AG04450 (cell line): ENCODE measurements around the gene CGB1. TPM values are rescaled to one million over a fixed set of nuclear protein-coding genes. Genes with fewer than 3 reads are reported as not detected.
"Not testable (repeated sequence)": the region's sequence is repeated elsewhere in the genome, so short reads cannot be mapped to it uniquely, and the experiment has no call there.

Source experiments
- CTCF ChIA-PET: fragments of 300-600, 350-600 bp; formaldehyde crosslinking; extraction: SDS; loops from one replicate; lab custom pipeline; 2022; ENCODE audit warnings: antibody characterized with exemption, inconsistent platforms; lab: Charles Lee
- POLR2A ChIA-PET: fragments of 350-600 bp; formaldehyde crosslinking; extraction: SDS; loops from one replicate; lab custom pipeline; 2021; ENCODE audit warnings: antibody characterized with exemption, inconsistent platforms; lab: Yijun Ruan, JAX
- DNase-seq: peaks from one replicate; pipeline ENCODE4 v3.0.0-alpha.2; 2011; ENCODE audit warnings: low read depth, low spot score
- H3K27ac ChIP-seq: one replicate; pipeline ENCODE4 v1.5.1; 2012; ENCODE audit warnings: low read depth, low read length, control low read depth
- H3K27me3 ChIP-seq: one replicate; pipeline ENCODE4 v1.6.0; 2012; ENCODE audit warnings: low read length; ENCODE audit not compliant: control insufficient read depth, insufficient read depth
- H3K4me3 ChIP-seq: 2 replicates; pipeline ENCODE4 v1.5.1; 2011; ENCODE audit warnings: mild to moderate bottlenecking, low read depth, low read length, control low read depth
- H3K9me3 ChIP-seq: 2 replicates; pipeline ENCODE4 v1.5.1; 2012; ENCODE audit warnings: low read length; ENCODE audit not compliant: control insufficient read depth, insufficient read depth
- CTCF ChIP-seq: IDR thresholded peaks from 2 replicates; pipeline ENCODE4 v1.5.1; 2011; ENCODE audit warnings: low read depth, low read length, control low read depth, inconsistent platforms
- polyA minus RNA-seq: library from RNA; depleted of rRNA, polyadenylated mRNA; stranded (reverse); fragments of >200 nt; gene quantifications from 2 replicates; pipeline ENCODE4 v1.2.3, GENCODE V29; 2011; rRNA and poly(A)+ RNA removed
- polyA plus RNA-seq: library from polyadenylated mRNA; depleted of rRNA; stranded (reverse); fragments of >200 nt; gene quantifications from 2 replicates; pipeline ENCODE4 v1.2.3, GENCODE V29; 2011; rRNA removed

Gene CGB1
- polyA plus RNA-seq (not detected in 2 replicates), polyA minus RNA-seq (not detected in 2 replicates)

GRCh38 chr19:49036815-49037214 is at the start of gene CGB1:
Gene CGB1 (minus strand): TSS chr19:49036895. CDS start chr19:49036711, 184 bp downstream.
- H3K27me3 ChIP-seq, H3K9me3 ChIP-seq, H3K4me3 ChIP-seq, CTCF ChIA-PET, H3K27ac ChIP-seq, POLR2A ChIA-PET, DNase-seq: not testable (repeated sequence)
- peak; percentile 49 for TF ChIP-seq CTCF

- Histone ChIP-seq H3K27me3 (no peaks in the 10 kb centered on the region), H3K4me3 (peak overlapping the region; percentile 96), H3K9me3 (peaks cover 3% of the 10 kb centered on the region; the same call in 1 of the 2 replicates), H3K27ac (no peak overlapping the region)
- no peak for TF ChIP-seq CTCF
- no peak for DNase-seq
- ChIA-PET CTCF (interaction anchor here (0.6 to 2.4 kb wide), 3 partner anchors 12 to 60 kb away, joined by 3 to 21 read pairs (median 6); no protein-coding TSS in a partner anchor), POLR2A (interaction anchor here (0.6 to 1.0 kb wide), 3 partner anchors 12 to 1819 kb away, joined by 3 to 6 read pairs (median 4); no protein-coding TSS in a partner anchor)
These were observed 49.6 kb upstream of the CGB1 start for GRCh38 chr19:49086296-49086695.

- no peak for DNase-seq
- no peak for TF ChIP-seq CTCF
- ChIA-PET POLR2A (interaction anchor here (1.0 kb wide), 1 partner anchor 12 kb away, joined by 3 read pairs; no protein-coding TSS in a partner anchor), CTCF (interaction anchor here (1.2 to 2.4 kb wide), 2 partner anchors 12 to 60 kb away, joined by 3 to 21 read pairs; no protein-coding TSS in a partner anchor)
- no peaks in the 10 kb centered on the region for H3K27me3 ChIP-seq
- H3K4me3 ChIP-seq, result peak overlapping the region; percentile 96
- H3K9me3 ChIP-seq, result peaks cover 3% of the 10 kb centered on the region; the same call in 1 of the 2 replicates
- H3K27ac ChIP-seq, result peak overlapping the region; percentile 88
These were observed 49.2 kb upstream of the CGB1 start for GRCh38 chr19:49085868-49086232.

GRCh38 chr19:49085020-49085867 is 48.5 kb upstream of the CGB1 start, which contains the start of gene SNRNP70:
Gene SNRNP70 (plus strand): TSS chr19:49085451. CDS start chr19:49086415, 964 bp downstream.
- no peak for TF ChIP-seq CTCF
- H3K4me3 ChIP-seq, result peak within 1 kb of the TSS; percentile 96
- DNase-seq, result peak; percentile 99
- no peaks in the 10 kb centered on the region for H3K27me3 ChIP-seq
- H3K27ac ChIP-seq, result peak within 1 kb of the TSS; percentile 88
- CTCF ChIA-PET, result interaction anchor here (1.2 to 2.4 kb wide), 2 partner anchors 13 to 61 kb away, joined by 3 to 21 read pairs; no protein-coding TSS in a partner anchor
- POLR2A ChIA-PET, result interaction anchor here (1.0 kb wide), 1 partner anchor 13 kb away, joined by 3 read pairs; no protein-coding TSS in a partner anchor
- H3K9me3 ChIP-seq, result peaks cover 3% of the 10 kb centered on the region; the same call in 1 of the 2 replicates
